Raji (cell line): ENCODE data around the gene CES4A.

Experiments
- POLR2A ChIP-seq: IDR thresholded peaks from 2 replicates; pipeline ENCODE4 v1.6.1; 2011; ENCODE audit warnings: low read depth, low read length, control low read depth; ENCODE audit not compliant: insufficient read depth

CES4A gene

DNA sequence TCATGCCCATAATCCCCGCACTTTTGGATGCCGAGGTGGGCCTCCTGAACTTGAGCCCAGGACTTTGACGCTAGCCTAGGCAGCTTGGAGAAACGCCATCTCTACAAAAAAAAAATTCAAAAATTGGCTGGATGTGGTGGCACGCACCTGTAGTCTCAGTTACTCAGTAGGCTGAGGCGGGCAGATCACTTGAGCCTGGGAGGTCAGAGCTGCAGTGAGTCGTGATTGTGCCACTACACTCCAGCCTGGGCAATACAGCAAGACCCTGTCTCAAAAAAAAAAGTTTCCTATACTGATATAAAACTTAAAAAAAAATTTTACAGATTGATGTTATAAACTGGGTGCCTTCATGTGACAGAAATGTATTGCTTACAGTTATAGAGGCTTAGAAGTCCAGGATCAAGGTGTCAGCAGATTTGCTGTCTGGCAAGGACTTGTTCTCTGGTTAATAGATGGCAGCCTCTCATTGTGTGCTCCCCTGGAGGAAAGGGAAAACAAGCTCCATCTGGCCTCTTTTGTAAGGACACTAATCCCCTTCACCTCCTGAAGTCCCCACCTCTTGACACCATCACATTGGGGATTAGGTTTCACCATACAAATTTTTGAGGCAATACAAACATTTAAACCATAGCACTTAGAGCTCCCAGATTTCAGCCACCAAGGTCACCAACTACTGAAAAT lies 35.8 kb upstream of the CES4A start:
- no peak for TF ChIP-seq POLR2A

DNA sequence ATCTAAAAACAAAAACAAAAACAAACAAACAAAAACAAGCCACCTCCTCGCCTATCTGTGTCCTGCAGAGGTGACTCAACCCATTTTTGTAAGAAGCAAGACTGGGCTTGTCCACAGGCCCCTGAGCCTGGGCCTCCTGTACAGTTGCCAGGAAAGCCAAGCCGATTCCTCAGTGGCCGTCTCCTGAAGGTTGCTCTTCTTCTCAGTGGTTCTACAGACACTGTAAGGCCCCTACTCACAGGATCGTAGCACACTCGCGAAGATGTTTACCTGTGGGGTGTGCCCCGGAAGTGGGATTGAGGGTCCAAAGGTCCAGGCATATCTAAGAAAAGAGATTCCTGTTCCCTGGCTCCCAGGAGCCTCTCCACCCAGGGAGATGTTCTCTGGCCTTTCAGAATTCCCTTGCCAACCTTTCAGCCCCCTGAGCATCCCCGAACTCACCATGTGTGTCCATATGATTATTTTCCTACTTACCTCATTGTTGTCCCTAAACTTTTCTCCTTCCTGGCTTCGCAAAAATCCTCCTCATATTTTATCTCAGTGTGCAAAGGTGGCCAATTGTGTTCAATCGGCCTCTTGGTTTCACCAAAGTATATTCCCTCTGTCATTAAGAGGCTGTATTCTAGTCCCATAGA lies 34.8 kb upstream of the CES4A start:
- TF ChIP-seq POLR2A, result no peak

DNA sequence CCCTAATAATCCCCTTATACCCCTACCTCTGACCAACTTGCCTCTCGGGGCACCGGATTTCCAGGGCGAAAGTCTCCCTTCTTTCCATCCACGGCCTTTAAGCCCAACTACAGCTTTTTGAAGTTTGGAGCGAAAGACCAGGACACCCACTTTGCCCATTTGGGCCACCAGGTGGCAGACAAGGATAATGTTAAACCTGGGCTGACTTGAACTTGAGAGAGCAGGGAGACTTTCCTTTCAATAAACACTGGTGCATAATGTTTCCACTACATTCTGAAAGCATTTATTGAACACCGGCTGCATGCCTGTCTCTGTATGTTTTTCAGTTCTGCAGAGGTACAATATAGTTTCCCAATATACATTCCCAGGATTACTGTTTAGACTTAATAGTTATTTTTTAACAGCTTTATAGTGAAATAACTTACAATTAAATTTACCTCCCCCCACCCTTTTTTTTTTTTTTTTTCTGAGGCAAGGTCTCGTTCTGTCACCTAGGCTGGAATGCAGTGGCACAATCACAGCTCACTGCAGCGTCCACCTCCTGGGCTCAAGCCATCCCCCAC lies 34.2 kb upstream of the CES4A start:
- TF ChIP-seq POLR2A, result no peak

GRCh38 chr16:66958857-66959703 lies 29.3 kb upstream of the CES4A start:
- TF ChIP-seq POLR2A, result no peak

DNA sequence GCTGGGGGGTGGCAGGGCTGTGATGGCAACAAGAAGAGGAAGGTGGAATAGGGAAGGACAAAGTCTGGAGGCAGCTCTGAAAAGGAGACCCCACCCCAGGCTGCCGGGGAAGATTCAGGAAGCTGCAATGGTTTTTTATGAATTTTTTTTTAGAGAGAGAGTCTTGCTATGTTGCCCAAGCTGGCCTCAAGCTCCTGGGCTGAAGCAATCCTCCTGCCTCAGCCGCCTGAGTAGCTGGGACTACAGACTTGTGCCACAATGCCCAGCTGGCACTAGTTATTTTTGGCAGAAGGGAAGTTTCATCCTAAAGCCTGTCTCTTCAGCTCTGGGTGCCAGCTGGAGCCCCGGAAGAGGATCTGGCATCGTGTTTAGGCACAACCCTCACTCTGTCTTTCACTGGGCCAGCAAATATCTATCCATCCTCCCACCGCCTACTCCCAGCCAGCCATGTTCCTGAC lies 28.7 kb upstream of the CES4A start:
- TF ChIP-seq POLR2A, result no peak

- TF ChIP-seq POLR2A, result no peak
These were observed 28.1 kb upstream of the CES4A start for GRCh38 chr16:66960270-66960669.

DNA sequence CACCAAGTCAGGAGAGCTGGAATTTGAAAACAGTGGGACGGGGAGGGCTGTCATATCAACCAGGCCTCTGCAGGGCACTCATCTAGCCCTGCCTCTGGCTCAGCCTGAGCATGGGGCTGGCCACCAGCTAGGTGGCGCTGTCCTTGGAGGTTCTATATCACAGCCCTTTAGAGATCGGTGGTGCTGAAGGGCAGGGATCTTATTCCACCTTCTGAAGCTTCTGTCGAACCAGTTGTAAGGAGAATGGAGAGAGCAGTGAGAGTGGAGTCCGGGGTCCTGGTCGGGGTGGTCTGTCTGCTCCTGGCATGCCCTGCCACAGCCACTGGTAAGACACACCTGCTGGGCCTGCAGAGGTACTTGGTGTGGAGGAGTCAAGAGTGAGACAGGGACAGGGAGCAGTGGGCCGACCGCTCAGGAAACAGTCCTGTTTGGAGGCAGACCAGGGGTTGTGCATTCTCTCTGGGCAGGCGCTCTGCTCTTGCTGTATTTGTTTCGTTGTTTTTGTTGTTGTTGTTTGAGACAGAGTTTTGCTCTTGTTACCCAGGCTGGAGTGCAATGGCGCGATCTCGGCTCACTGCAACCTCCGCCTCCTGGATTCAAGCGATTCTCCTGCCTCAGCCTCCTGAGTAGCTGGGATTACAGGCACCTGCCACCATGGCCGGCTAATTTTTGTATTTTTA lies 27.2 kb upstream of the CES4A start, which contains the start of gene CES3:
Gene CES3, plus strand, starts transcription at position 202 of the 680 bp plus-strand sequence. Its CDS starts 42 bp downstream, at position 244.
- TF ChIP-seq POLR2A, result peak; percentile 57

GRCh38 chr16:66961914-66962313 lies 26.5 kb upstream of the CES4A start:
- peak; percentile 51; the same call in 1 of the 2 replicates for TF ChIP-seq POLR2A

GRCh38 chr16:66964049-66964448 lies 24.3 kb upstream of the CES4A start:
- no peak for TF ChIP-seq POLR2A

DNA sequence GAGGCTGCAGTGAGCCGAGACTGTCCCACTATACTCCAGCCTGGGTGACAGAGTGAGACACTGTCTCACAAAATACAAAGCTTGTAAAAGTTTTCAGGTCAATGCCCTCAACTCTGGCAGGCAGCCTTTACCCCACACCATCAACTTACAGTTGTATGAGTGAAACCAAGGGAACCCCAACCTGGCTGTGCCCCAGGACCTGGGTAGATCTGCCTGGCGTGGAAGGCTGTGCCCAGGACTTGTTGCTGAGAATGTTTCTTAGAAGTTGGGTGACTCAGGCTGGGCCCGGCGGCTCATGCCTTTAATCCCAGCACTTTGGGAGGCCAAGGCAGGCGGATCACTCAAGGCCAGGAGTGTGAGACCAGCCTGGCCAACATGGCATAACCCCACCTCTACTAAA lies 19.5 kb upstream of the CES4A start:
- TF ChIP-seq POLR2A, result no peak

GRCh38 chr16:66970775-66971720 lies 17.3 kb upstream of the CES4A start:
- TF ChIP-seq POLR2A, result no peak

DNA sequence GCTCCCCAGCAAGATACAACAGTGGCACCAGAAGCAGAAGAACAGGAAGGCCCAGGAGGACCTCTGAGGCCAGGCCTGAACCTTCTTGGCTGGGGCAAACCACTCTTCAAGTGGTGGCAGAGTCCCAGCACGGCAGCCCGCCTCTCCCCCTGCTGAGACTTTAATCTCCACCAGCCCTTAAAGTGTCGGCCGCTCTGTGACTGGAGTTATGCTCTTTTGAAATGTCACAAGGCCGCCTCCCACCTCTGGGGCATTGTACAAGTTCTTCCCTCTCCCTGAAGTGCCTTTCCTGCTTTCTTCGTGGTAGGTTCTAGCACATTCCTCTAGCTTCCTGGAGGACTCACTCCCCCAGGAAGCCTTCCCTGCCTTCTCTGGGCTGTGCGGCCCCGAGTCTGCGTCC lies 15.4 kb upstream of the CES4A start:
- no peak for TF ChIP-seq POLR2A

- no peak for TF ChIP-seq POLR2A
These were observed 14.7 kb upstream of the CES4A start for GRCh38 chr16:66973716-66974115.
